Neural progenitor cell (in vitro differentiated cells): ENCODE data around the gene EIF4A3. TPM values are rescaled to one million over a fixed set of nuclear protein-coding genes. Genes with fewer than 3 reads are reported as not detected.
A peak's percentile ranks its signal among the peaks of the same experiment; 100 is the strongest.

Experiments
- DNase-seq: peaks from one replicate; pipeline ENCODE4 v3.0.0-alpha.2; 2016; ENCODE audit warnings: low spot score
- H2AFZ ChIP-seq: fragments of 200-600 bp; sonication (generic); replicated peaks from 2 replicates; pipeline ENCODE4 v1.6.1; 2016; ENCODE audit warnings: antibody characterized with exemption
- H3F3A ChIP-seq: fragments of 200-600 bp; sonication (generic); 2 replicates; pipeline ENCODE4 v1.6.1; 2016; ENCODE audit warnings: antibody characterized with exemption, low read depth
- H3K27ac ChIP-seq: fragments of 200-600 bp; sonication (generic); 2 replicates; pipeline ENCODE4 v1.5.1; 2016; ENCODE audit warnings: mild to moderate bottlenecking
- H3K27me3 ChIP-seq: fragments of 200-600 bp; sonication (generic); 2 replicates; pipeline ENCODE4 v1.6.1; 2016; ENCODE audit warnings: mild to moderate bottlenecking, moderate library complexity
- H3K36me3 ChIP-seq: fragments of 200-600 bp; sonication (generic); 2 replicates; pipeline ENCODE4 v1.5.1; 2016
- H3K4me1 ChIP-seq: fragments of 200-600 bp; sonication (generic); 2 replicates; pipeline ENCODE4 v1.6.1; 2016; ENCODE audit warnings: mixed run types
- H3K4me2 ChIP-seq: fragments of 200-600 bp; sonication (generic); 2 replicates; pipeline ENCODE4 v1.6.1; 2016
- H3K4me3 ChIP-seq: fragments of 200-600 bp; sonication (generic); 2 replicates; pipeline ENCODE4 v1.5.1; 2016
- H3K79me2 ChIP-seq: fragments of 200-600 bp; sonication (generic); 2 replicates; pipeline ENCODE4 v1.6.1; 2016; ENCODE audit warnings: low read depth
- H3K9ac ChIP-seq: fragments of 200-600 bp; sonication (generic); 2 replicates; pipeline ENCODE4 v1.6.1; 2016
- H3K9me3 ChIP-seq: fragments of 200-600 bp; sonication (generic); 2 replicates; pipeline ENCODE4 v1.5.1; 2016; ENCODE audit warnings: low read depth
- H4K20me1 ChIP-seq: fragments of 200-600 bp; sonication (generic); 2 replicates; pipeline ENCODE4 v1.6.1; 2016; ENCODE audit warnings: low read depth
- H3K27ac Mint-ChIP-seq: 3 replicates; pipeline ENCODE4 v1.8.0; 2021; ENCODE audit warnings: mixed read lengths
- H3K27me3 Mint-ChIP-seq: 2 replicates; pipeline ENCODE4 v1.8.0; 2022; ENCODE audit warnings: low read depth, mild to moderate bottlenecking, inconsistent platforms, moderate library complexity, mixed read lengths; ENCODE audit not compliant: insufficient read depth
- H3K36me3 Mint-ChIP-seq: 3 replicates; pipeline ENCODE4 v1.8.0; 2021; ENCODE audit warnings: mixed read lengths
- H3K4me1 Mint-ChIP-seq: 3 replicates; pipeline ENCODE4 v1.8.0; 2021; ENCODE audit warnings: mixed read lengths
- H3K4me3 Mint-ChIP-seq: 3 replicates; pipeline ENCODE4 v1.8.0; 2021; ENCODE audit warnings: mild to moderate bottlenecking, moderate library complexity, mixed read lengths
- H3K9me3 Mint-ChIP-seq: 3 replicates; pipeline ENCODE4 v1.8.0; 2020; ENCODE audit warnings: mixed read lengths
- CTCF ChIP-seq: fragments of 200-600 bp; sonication (generic); IDR thresholded peaks from 2 replicates; pipeline ENCODE4 v1.5.1; 2017; ENCODE audit warnings: antibody characterized with exemption, mild to moderate bottlenecking
- EZH2 ChIP-seq: fragments of 200-600 bp; sonication (generic); IDR thresholded peaks from 2 replicates; pipeline ENCODE4 v1.6.1; 2017; ENCODE audit warnings: antibody characterized with exemption, mild to moderate bottlenecking, moderate library complexity
- EZH2phosphoT487 ChIP-seq: fragments of 200-600 bp; sonication (generic); IDR thresholded peaks from 2 replicates; pipeline ENCODE4 v1.6.1; 2017; ENCODE audit warnings: antibody characterized with exemption
- total RNA-seq: library from RNA; depleted of rRNA; stranded (reverse); fragments of >200 nt; gene quantifications from 2 replicates; pipeline ENCODE4 v1.2.3, GENCODE V29; 2015; ENCODE audit warnings: low replicate concordance

EIF4A3 gene
- total RNA-seq, 1 donor from 2014 or later: 102 TPM

GRCh38 chr17:80101946-80102663 lies 44.8 kb downstream of the EIF4A3 start:
- Histone ChIP-seq H3K9me3 (no peaks in the 10 kb centered on the region), H3K9ac (peak overlapping the region; percentile 41), H3F3A (no peaks in the 10 kb centered on the region), H3K4me3 (peak overlapping the region; percentile 88), H3K4me2 (peak overlapping the region; percentile 95), H3K27me3 (peaks cover 14% of the 10 kb centered on the region), H4K20me1 (no peaks in the 10 kb centered on the region), H3K27ac (no peak overlapping the region), H3K4me1 (peaks cover 10% of the 10 kb centered on the region), H3K36me3 (no peaks in the 10 kb centered on the region), H2AFZ (peak overlapping the region; percentile 97), H3K79me2 (no peaks in the 10 kb centered on the region)
- peak overlapping the region; percentile 97 for H3K4me3 Mint-ChIP-seq
- TF ChIP-seq CTCF: no peak
- TF ChIP-seq EZH2phosphoT487: no peak
- TF ChIP-seq EZH2: no peak
- peak overlapping the region; percentile 97 for H3K27ac Mint-ChIP-seq
- no peaks in the 10 kb centered on the region for H3K36me3 Mint-ChIP-seq
- peaks cover 42% of the 10 kb centered on the region for H3K4me1 Mint-ChIP-seq
- no peaks in the 10 kb centered on the region for H3K9me3 Mint-ChIP-seq
- peaks cover 16% of the 10 kb centered on the region for H3K27me3 Mint-ChIP-seq
- peak; percentile 61 for DNase-seq

- peaks cover 42% of the 10 kb centered on the region for H3K4me1 Mint-ChIP-seq
Measured at GRCh38 chr17:80101011-80101945, 45.6 kb downstream of the EIF4A3 start, which contains the start of gene GAA. Gene GAA (plus strand): TSS chr17:80101581. CDS start chr17:80104587, 3,006 bp downstream.

GRCh38 chr17:80100035-80100323 lies 46.9 kb downstream of the EIF4A3 start:
- Histone ChIP-seq H4K20me1 (no peaks in the 10 kb centered on the region), H3K4me1 (peaks cover 10% of the 10 kb centered on the region), H3K36me3 (no peaks in the 10 kb centered on the region), H3K4me3 (no peak overlapping the region), H3K9me3 (no peaks in the 10 kb centered on the region), H3K27me3 (peaks cover 14% of the 10 kb centered on the region), H3K79me2 (no peaks in the 10 kb centered on the region), H3F3A (no peaks in the 10 kb centered on the region), H3K9ac (no peak overlapping the region), H3K27ac (no peak overlapping the region), H3K4me2 (no peak overlapping the region), H2AFZ (no peak overlapping the region)
- H3K27ac Mint-ChIP-seq: no peak overlapping the region
- H3K9me3 Mint-ChIP-seq: no peaks in the 10 kb centered on the region
- peaks cover 20% of the 10 kb centered on the region for H3K27me3 Mint-ChIP-seq
- peaks cover 36% of the 10 kb centered on the region for H3K4me1 Mint-ChIP-seq
- TF ChIP-seq CTCF (no peak), EZH2phosphoT487 (no peak), EZH2 (no peak)
- no peaks in the 10 kb centered on the region for H3K36me3 Mint-ChIP-seq
- peak overlapping the region; percentile 95 for H3K4me3 Mint-ChIP-seq
- no peak for DNase-seq

More at GRCh38 chr17:80101011-80101945, 45.6 kb downstream of the EIF4A3 start, which contains the start of gene GAA:
- Histone ChIP-seq H3K27me3 (peaks cover 14% of the 10 kb centered on the region), H3K79me2 (no peaks in the 10 kb centered on the region), H3F3A (no peaks in the 10 kb centered on the region), H3K4me1 (peaks cover 10% of the 10 kb centered on the region), H3K9me3 (no peaks in the 10 kb centered on the region), H3K4me3 (peak within 1 kb of the TSS; percentile 88), H3K27ac (no peak within 1 kb of the TSS), H4K20me1 (no peaks in the 10 kb centered on the region), H3K36me3 (no peaks in the 10 kb centered on the region), H3K4me2 (peak within 1 kb of the TSS; percentile 95), H2AFZ (peak within 1 kb of the TSS; percentile 99), H3K9ac (peak within 1 kb of the TSS; percentile 67)
- DNase-seq: peak; percentile 96
- no peaks in the 10 kb centered on the region for H3K36me3 Mint-ChIP-seq
- H3K9me3 Mint-ChIP-seq: no peaks in the 10 kb centered on the region
- TF ChIP-seq CTCF: peak; percentile 73
- peak; percentile 24 for TF ChIP-seq EZH2phosphoT487
- no peak for TF ChIP-seq EZH2
- H3K27me3 Mint-ChIP-seq: peaks cover 21% of the 10 kb centered on the region
- peak within 1 kb of the TSS; percentile 97 for H3K4me3 Mint-ChIP-seq
- peak within 1 kb of the TSS; percentile 99 for H3K27ac Mint-ChIP-seq
